GM19351 (cell line): ENCODE measurements around the gene AGXT.

Experiments
- ATAC-seq: cut with Tn5 transposase; IDR thresholded peaks from one replicate; pipeline ENCODE4 v1.9.1; 2021; ENCODE audit warnings: mild to moderate bottlenecking, moderate library complexity; ENCODE audit not compliant: unreplicated experiment

The AGXT gene

DNA sequence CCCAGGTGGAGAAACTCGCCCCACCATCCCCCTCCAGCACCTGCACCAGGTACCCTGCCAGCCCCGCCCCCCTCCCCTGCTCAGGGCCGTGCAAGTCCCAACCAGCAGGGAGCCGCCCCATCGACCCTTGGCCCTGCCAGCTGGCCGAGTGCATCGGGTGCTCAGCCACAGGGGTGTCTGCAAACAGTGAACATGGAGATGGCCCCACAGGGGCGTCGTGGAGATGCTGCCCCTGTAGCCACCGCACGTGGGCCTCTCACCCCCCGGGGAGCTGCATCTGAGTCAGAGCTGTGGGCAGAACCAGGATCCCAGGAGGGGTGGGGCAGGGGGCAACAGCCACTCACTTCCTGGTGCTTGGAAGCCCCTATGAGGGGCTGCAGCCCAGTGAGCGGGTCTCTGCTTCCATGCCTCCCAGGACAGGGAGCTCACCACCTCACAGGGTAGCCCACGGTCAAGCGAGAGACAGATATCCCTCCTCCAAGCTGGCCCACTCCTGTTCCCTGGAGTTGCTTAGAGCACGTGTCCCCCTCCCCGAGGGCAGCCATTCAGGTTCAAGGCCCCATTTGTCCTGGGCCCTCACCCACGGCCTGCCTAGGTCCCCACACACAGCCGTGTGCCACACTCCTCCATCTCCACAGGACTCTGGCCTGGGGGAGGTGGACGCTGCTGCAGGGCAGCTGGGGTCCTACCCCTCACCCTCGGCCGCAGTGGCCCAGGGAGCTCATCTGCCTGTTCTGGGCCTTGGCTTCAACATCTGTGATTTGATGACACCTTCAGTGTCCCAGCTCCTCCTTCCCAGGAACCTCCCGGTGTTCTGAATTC lies 28.5 kb downstream of the AGXT start:
- no peak for ATAC-seq

DNA sequence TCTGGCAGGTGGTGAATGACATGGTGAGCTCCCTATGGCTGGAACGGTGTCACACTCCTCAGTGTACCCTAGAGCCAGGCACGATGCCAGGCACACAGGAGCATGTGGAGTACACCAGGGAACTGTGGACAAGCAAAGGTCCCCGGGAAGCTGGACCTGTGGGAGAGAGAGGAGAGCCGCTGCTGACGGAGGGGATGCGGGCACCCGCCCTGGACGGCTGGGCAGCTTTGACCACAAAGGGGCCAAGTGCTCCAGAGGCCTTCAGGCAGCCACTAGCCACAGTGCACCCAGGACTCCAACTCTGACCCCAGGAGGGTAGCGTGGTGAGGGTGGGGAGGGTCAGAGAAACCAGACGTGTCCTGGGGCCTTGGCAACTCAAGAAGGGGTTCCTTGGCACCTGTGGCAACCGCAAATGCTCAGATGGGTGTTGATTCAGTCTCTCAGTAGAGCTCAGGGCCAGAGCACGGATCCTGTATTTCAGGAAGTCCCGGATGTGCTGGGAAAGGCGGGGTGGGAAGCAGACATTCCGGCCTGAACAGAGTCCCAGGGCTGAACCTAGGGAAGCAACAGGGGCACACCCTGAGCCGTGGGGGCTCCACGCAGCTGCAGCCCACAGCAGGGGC lies 29.6 kb downstream of the AGXT start:
- ATAC-seq, result no peak

DNA sequence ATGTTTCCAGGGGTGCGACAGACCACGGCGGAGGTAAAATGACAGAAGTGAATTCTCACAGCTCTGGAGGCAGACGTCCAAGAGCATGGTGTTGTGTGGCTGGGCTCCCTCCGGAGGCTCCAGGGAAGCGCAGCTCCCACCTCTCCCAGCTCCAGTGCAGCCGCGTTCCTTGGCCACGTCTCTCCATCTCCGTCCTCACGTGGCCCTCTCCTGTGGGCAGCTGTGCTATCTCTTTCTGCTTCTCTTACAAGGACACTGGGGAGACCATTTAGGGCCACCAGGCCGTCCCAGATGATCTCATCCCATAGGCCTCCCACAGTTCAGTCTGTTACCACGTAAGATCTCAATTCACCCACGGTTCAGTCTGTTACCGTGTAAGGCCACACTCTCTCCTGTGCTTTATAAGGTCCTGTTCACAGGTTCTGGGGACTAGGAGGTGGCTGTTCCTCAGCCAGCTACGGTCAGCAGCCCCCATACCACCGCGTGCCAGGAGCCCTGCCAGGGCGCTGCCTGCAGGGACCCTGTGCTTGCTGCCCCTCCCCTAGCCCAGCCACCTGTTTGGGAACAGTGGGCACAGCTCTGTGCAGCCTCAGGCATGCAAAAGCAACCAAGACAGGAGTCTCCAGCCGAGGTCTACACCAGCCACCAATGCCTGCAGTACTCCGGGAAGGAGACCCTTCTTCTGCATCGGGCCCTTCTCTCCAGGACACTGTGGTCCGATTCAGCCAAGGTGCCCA lies 30.3 kb downstream of the AGXT start:
- ATAC-seq, result no peak

DNA sequence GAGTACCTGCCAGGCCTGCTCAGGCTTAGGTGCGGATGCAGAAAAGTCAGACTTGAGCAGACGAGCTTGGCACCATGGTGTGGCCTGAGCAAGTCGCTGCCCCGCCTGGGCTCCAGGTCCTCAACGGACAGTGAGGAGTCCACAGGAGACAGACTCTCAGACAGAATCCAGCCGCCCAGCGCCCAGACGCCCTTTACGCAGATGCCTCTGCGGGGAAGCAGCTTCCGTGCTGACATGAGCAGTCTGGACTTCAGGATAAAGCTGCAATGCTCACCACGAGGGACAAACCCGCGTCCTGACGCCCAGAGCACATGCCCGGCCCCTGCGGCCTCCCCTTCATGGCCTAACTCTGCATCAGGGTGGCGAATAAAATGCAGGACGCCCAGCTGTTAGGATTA lies 30.8 kb downstream of the AGXT start:
- no peak for ATAC-seq

DNA sequence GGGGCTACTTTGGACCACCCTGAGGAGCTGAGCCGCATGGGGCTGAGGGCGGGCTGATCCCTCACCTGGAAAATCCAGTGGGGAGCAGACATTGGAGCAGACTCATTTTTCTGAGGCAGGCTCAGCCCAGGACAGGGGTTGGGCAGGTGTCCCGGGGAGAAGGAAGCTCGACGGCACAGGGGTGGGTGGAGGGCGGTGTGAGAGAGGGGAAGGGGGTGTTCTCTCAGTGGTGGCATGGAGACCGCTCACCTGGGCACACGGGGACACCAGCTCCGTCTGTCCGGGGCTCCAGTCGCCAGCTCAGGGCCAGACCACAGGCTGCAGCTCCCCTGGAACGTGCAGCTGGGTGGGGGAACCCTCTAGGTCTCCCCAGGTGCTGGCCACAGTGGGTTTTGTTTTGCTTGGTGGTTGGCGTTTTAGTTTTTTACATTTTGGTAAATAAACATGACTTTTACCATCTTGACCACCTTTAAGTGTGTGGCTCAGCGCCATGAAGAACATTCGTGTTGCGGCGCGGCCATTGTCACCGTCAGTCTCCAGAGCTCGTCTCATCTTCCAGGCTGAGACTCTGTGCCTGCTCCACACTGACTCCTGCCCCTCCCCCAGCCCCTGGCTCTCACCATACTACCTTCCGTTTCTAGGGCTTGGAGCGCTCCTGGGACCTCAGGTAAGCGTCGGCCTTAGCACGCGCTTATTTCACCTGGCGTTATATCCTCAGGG lies 31.7 kb downstream of the AGXT start:
- no peak for ATAC-seq

DNA sequence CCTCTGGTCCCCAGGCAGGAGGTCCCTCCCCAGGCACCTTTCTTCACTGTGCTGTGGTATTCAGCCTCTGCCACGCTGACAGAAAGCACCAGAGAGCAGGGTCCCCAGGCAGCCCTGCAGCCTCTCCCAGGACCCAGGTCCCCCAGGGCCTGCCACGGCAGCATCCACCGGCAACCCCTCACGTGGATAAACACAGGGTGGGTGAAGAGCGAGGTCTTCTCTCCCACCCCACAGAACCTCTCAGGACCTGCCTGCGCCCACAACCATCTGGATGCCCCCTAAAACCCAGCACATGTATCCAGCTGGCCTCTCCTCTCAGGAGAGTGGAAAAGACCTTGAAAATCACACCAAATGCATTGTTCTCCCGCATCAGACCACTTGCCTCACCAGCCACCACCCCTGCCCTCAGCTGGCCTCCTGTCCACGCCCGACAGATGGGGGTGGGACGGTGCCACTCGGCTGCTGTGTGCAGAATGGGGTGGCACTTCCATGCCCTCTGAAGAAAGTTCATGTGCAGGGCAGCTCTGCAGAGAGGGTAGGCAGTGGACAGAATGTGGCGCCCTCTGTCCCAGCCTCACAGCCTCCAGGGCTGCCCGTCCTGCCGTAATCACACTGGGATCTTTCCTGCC lies 33.5 kb downstream of the AGXT start:
- no peak for ATAC-seq

DNA sequence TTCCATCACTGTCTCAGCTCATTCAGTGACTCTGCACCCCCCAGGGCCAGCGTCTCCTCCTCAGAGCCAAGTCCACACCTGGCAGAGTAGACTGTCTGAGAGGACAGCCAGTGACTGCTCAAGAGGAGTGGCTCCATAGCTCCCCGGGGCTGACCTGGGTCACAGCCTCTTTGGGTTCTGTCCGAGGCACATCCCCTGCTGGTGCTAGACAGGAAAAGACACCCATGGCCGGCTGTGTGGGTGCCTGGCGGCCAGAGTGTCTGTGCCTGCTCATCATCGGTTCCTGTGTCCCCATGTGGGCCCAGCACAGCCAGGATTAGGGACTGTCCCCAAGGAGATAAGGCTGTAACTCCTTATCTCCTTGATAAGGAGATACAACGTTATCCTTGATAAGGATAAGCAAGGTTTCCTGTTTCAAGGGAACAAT lies 34.0 kb downstream of the AGXT start:
- ATAC-seq, result no peak

DNA sequence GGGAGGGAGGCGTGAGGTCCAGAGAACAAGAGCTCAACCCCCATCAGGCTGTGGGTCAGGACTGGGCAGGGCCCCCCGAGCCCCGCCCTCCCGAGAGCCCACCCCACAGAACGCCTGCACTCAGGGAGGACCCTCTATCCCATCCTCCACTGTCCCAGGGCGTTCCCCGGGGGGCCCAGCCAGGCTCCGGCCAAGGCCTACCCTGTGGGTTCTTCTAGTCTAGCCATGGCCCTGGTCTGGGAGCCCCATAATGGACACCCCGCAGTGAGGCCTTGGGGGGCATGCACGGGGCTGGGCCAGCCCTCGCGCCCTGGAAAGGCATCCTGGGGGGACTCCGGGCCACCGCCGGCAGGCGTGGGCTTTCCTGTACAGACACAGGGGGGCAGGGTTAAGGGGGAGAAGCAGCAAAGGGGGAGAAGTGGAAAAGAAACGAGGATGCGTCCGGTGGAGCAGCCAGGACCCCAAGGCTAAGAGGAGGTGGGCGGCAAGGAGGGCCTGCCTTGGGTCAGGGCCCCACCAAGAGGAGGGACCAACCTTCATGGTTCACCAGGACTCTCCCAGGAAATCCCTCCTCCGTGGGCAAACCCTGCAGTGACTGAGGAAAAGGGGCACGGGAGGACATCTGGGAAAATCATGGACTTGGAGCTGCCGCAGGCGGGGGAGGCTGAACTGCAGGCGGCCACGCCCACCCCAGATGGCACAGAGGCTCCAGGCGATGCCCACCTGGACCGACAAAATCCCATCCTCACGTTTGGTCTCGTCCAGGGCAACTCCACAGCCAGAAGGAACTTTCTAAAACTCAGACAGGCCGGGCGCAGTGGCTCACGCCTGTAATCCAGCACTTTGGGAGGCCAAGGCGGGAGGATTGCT lies 34.8 kb downstream of the AGXT start:
- ATAC-seq, result no peak

DNA sequence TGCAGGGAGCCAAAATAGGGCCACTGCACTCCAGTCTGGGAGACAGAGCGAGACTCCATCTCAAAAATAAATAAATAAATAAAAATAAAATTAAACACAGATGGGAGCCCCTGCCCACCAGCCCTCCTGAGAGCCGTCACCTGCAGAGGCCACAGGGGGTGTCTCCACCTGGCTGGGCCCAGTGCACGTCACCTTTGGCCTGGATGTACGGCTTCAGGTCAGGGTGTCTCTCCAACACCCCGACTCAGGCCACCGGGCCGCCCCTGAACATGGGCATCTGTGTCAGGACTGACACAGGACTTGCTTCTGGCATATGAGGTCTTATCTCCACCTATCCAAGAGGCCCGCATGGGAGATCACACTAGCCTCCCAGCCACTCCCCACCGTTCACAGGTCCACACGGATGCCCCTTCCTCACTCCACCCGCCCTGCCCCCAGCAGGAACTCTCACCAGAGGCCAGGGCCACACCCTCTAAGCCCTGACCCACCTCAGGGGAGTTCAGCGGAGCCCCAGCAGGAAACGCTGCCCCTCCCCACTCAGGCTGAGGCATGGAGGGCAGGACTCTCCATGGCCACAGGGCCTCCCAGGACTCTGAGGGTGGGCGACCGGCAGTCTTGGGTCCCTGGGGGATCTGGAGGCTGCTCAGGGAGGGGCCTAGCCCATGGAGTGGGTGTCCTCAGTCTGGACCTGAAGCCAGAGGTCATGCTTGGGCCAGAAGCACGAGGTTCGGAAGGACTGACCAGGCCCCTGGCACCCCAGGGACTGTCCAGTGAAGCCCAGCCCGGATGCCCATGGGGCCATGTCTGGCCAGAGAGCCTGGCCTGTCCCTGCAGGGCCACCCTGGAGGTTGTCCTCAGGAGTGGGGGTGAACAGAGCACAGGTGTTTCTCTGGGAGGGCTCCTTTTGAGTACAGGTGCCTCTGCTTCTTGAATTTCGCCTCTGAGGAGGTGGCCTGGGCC lies 35.9 kb downstream of the AGXT start:
- ATAC-seq, result no peak

DNA sequence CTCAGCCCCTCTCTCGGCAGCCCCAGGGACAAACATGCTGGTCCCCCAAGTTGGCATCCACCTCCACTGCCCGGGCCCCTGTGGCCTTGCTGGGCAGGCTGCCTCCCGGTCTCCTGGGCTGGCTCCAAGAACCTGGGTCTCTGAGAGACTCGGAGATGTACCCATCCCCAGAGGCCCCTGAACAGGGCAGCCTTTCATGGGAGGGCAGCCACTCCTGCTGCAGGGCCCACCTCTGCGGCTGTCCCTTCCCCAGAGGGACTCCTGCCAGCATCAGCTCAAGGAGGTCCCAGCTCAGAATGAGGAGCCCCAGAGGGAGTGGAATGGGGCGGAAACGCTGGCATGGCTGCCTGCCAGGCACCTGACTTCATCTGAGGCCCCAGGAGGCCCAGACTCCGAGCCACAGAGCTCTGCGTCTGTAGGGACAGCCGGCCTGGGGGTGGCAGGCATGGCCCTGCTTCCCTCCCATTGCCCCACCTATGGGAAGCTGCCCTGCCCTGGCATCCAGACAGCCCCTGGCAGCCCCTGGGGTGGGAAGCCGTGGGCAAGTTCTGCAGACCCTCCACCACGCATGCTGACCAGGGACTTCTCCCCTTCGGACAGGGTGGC lies 36.7 kb downstream of the AGXT start:
- no peak for ATAC-seq

DNA sequence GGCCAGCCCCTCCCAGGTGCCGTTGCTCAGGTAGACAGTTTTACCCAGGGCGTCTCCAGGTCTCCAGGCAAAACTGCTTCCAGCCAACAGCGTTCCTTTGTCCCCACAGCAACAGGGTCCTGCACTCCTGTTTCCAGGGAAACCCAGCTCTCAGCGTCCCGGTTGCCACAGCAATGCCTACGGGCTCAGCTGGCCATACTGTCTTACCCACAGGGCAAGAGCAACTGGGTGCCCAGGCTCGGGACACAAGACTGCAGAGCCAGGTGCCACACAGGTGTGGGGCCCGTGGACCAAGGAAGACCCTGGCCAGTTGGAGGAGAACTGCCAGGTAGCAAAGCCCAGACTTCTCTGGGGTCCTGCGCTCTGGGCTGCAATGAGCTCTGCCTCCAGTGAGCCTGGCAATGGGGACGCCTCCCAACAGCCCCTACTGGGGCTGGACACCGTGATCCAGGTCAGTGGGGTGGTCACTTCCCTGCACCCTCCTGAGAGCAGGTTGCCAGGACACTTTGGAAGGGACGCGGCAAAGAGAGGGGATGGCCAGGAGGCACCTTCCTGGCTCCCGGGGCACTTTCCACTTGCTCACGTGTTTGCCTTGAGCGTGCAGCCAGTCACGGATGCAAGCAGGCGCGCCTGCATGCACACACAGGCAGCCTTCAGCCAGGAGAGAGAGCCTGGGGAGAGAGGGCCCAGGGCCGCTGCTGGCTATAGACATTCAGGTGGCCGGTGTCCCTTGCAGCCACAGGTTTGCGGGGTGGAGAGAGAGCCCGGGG lies 37.7 kb downstream of the AGXT start, which contains the start of gene CROCC2:
TSS of gene CROCC2 (plus strand) at position 196 of the 770 bp plus-strand sequence. CDS start at position 374, 178 bp downstream.
- no peak for ATAC-seq

DNA sequence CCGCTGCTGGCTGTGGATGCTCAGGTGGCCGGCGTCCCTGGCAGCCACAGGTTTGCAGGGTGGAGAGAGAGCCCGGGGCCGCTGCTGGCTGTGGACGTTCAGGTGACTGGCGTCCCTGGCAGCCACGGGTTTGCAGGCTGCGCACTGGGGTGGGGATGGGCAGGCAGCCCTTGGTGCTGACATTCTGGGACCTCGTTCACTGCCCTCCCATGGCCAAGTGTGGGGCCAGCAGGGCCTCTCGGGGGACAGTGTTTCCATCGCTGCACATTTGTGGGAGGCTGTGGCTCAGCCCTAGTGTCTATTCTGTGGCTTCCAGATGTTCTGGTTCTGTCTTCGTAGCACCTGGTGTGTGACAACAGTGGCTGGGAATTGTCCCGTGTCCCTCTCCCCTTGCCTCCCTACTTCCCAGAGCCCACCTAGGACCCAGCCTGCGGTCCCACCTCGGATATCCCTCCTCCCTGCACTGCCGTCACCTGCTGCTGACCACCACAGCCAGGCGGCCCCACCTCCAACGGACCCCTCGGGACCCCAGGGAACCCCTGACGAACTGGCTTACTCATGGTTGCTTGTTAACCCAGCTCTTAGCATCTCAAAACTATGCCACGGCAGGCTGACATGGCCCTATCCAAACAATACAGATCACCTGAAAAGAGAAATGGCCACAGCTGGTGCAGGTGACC lies 38.4 kb downstream of the AGXT start:
- ATAC-seq, result no peak

DNA sequence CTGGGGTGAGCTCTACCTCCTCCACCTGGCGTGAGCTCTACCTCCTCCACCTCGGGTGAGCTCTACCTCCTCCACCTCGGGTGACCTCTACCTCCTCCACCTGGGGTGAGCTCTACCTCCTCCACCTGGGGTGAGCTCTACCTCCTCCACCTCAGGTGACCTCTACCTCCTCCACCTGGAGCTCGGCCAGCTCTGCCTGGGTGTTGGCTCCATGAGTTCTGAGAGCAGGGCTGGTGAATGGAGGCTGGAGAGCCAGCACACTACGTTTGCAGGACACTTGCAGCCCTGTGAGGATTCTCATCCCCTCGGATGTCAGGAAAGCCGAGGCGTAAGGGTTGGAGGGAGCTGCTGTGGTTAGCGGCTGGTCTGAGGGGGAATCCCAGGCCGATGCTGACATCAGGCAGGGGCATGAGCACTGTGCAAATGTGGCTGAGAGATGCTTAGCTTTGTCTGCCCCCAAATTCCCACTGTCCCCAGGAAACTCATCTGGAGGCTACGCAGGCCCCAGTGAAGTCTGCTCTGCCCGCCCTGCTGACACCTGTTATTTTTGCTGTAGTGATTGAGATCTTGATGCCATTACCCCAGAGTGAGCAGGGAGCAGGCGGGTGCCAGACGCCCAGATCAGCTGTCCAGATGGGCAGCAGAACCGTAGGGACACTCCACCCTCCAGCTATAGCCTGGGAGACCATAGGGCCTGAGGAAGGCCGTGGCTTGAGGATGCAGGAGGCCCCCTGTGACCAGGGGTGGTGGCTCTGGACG lies 40.8 kb downstream of the AGXT start:
- ATAC-seq, result no peak

DNA sequence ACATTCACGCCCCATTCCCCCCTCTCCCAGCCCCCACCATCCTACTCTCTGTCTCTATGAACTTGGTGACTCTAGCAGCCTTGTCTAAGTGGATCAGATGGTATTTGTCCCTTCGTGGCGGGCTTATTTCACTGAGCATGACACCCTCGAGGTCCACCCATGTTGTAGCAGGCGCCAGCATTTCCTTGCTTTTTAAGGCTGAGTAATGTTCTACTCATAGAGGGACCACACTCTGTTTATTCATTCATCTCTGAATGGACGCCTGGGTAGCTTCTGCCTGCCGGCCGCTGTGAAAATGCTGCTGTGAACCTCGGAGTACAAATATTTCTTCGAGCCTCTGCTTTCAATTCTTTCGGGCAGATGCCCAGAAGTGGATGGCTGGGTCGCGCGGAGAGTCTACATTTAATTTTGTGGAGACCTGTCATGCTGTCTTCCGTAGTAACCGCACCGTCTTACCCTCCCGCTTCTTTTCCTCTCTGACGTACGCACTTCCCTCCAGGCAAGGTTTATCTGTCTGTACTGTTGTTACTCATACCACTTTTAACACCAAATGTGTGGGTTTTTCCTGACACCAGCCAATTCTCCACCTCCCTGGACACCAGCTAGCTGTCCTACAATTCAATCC lies 43.1 kb downstream of the AGXT start:
- ATAC-seq, result no peak
